HFFc6 (cell line): ENCODE data around the gene CSF3R. TPM values are rescaled to one million over a fixed set of nuclear protein-coding genes. Genes with fewer than 3 reads are reported as not detected.
"Not testable (repeated sequence)": the region's sequence is repeated elsewhere in the genome, so short reads cannot be mapped to it uniquely, and the experiment has no call there.

Experiments
- DNase-seq: peaks from one replicate; pipeline ENCODE4 v3.0.0-alpha.2; 2018
- H3K27ac Mint-ChIP-seq: 2 replicates; pipeline ENCODE4 v1.8.0; 2020; ENCODE audit warnings: mild to moderate bottlenecking, mixed read lengths
- H3K27me3 Mint-ChIP-seq: 2 replicates; pipeline ENCODE4 v1.8.0; 2021; ENCODE audit warnings: mild to moderate bottlenecking, moderate library complexity, mixed read lengths; ENCODE audit not compliant: insufficient read depth
- H3K36me3 Mint-ChIP-seq: 2 replicates; pipeline ENCODE4 v1.8.0; 2021; ENCODE audit warnings: low read depth, mixed read lengths
- H3K4me1 Mint-ChIP-seq: 2 replicates; pipeline ENCODE4 v1.8.0; 2020; ENCODE audit warnings: low read depth, mixed read lengths
- H3K4me3 Mint-ChIP-seq: 2 replicates; pipeline ENCODE4 v1.8.0; 2020; ENCODE audit warnings: mild to moderate bottlenecking, moderate library complexity, mixed read lengths
- H3K9me3 Mint-ChIP-seq: 2 replicates; pipeline ENCODE4 v1.8.0; 2020; ENCODE audit warnings: mild to moderate bottlenecking, mixed read lengths
- CTCF ChIP-seq: fragments of 200-600 bp; sonication (generic); IDR thresholded peaks from 2 replicates; pipeline ENCODE4 v1.5.0; 2021; ENCODE audit warnings: antibody characterized with exemption, mild to moderate bottlenecking
- total RNA-seq, 6 experiments: library from RNA; stranded (reverse); fragmentation: NEBNext Ultra II Directional; extraction: Animal tissue kit (Norgen Biotek cat#: 25700); gene quantifications; 2 replicates in 1 of 6; 3 replicates in 5 of 6; pipeline ENCODE4 v1.2.3, GENCODE V29; 2021

The CSF3R gene
- total RNA-seq, 6 experiments from 2014 or later: not detected

GRCh38 chr1:36492491-36492890, 9.8 kb upstream of the CSF3R start:
- Mint-ChIP-seq H3K9me3 (no peaks in the 10 kb centered on the region), H3K36me3 (no peaks in the 10 kb centered on the region), H3K27me3 (peaks cover 37% of the 10 kb centered on the region), H3K27ac (no peak overlapping the region), H3K4me1 (peaks cover 7% of the 10 kb centered on the region), H3K4me3 (no peak overlapping the region)
- no peak for DNase-seq
- TF ChIP-seq CTCF: no peak

GRCh38 chr1:36489258-36490051, 6.7 kb upstream of the CSF3R start:
- H3K9me3 Mint-ChIP-seq, H3K27ac Mint-ChIP-seq, H3K4me3 Mint-ChIP-seq, H3K36me3 Mint-ChIP-seq, DNase-seq, H3K4me1 Mint-ChIP-seq: not testable (repeated sequence)
- peaks cover 54% of the 10 kb centered on the region for H3K27me3 Mint-ChIP-seq

- no peaks in the 10 kb centered on the region for H3K9me3 Mint-ChIP-seq
- no peak for DNase-seq
- no peaks in the 10 kb centered on the region for H3K4me1 Mint-ChIP-seq
Observed at GRCh38 chr1:36487906-36488305, 5.2 kb upstream of the CSF3R start.

GRCh38 chr1:36487336-36487725, 4.6 kb upstream of the CSF3R start:
- H3K4me1 Mint-ChIP-seq, DNase-seq, H3K36me3 Mint-ChIP-seq, H3K4me3 Mint-ChIP-seq, H3K9me3 Mint-ChIP-seq, H3K27ac Mint-ChIP-seq: not testable (repeated sequence)
- peaks cover 48% of the 10 kb centered on the region for H3K27me3 Mint-ChIP-seq

More at GRCh38 chr1:36487906-36488305, 5.2 kb upstream of the CSF3R start:
- TF ChIP-seq CTCF: no peak
- Mint-ChIP-seq H3K36me3 (no peaks in the 10 kb centered on the region), H3K27me3 (peaks cover 54% of the 10 kb centered on the region), H3K27ac (no peak overlapping the region), H3K4me3 (no peak overlapping the region)

GRCh38 chr1:36486439-36487335, 4.0 kb upstream of the CSF3R start:
- H3K36me3 Mint-ChIP-seq: no peaks in the 10 kb centered on the region
- no peak overlapping the region for H3K4me3 Mint-ChIP-seq
- H3K4me1 Mint-ChIP-seq: no peaks in the 10 kb centered on the region
- H3K27ac Mint-ChIP-seq: no peak overlapping the region
- H3K9me3 Mint-ChIP-seq: no peaks in the 10 kb centered on the region
- DNase-seq: no peak
- peaks cover 47% of the 10 kb centered on the region for H3K27me3 Mint-ChIP-seq
- TF ChIP-seq CTCF: no peak

- H3K36me3 Mint-ChIP-seq: no peaks in the 10 kb centered on the region
- no peak for TF ChIP-seq CTCF
- H3K4me1 Mint-ChIP-seq: no peaks in the 10 kb centered on the region
- H3K27ac Mint-ChIP-seq: no peak overlapping the region
- H3K4me3 Mint-ChIP-seq: no peak overlapping the region
- DNase-seq: no peak
- H3K9me3 Mint-ChIP-seq: no peaks in the 10 kb centered on the region
- H3K27me3 Mint-ChIP-seq: peaks cover 49% of the 10 kb centered on the region
Observed at GRCh38 chr1:36486093-36486438, 3.4 kb upstream of the CSF3R start.
